RCC 7860 (cell line): ENCODE data around the gene CNOT1.
"Not testable (repeated sequence)": the region's sequence is repeated elsewhere in the genome, so short reads cannot be mapped to it uniquely, and the experiment has no call there.

Experiments
- DNase-seq: peaks from one replicate; pipeline ENCODE4 v3.0.0-alpha.2; 2015; ENCODE audit warnings: low spot score
- FAIRE-seq: peaks from 2 replicates; lab custom pipeline; 2012; peaks lifted over from hg19 to GRCh38; lab: Jason Lieb, UNC

Gene CNOT1

GRCh38 chr16:58503863-58504688 is 125.5 kb downstream of the CNOT1 start:
- FAIRE-seq (no peak), DNase-seq (no peak)

GRCh38 chr16:58503166-58503862 is 126.3 kb downstream of the CNOT1 start:
- DNase-seq = no peak
- no peak for FAIRE-seq

DNA sequence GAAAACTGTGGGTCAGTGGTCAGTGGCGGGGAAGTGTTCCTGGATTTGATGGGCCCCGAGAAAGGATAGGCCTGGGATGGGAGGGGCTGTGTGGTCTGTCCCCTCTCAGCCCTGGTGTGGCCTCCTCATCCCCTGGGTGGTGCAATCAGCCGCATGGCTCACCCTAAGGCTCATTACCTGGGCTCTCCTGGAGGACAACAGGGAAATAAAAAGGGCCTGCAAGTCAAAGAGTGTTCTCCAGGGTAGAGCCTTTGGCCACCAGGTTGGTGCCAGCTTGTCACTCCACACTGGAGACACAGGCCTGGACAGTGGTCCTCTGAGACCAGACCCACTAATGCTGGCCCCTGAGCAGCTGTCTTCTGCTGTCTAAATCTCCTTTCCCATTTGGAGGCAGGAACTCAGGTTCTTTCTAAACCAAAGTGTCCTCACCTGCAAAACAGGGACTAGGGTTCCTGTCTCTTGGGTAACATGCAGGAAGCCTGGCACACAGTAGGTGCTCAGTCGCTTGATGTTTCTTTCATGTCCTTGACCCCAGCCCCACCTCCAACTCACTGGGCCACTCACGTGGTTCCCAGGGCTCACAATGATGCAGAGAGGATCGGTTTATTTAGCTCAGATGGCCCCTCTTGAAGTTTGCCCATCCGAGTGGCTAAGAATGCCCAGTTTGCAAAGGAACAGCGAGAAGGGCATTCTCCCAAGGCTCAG is 127.3 kb downstream of the CNOT1 start:
- FAIRE-seq (no peak), DNase-seq (no peak)

GRCh38 chr16:58501242-58502131 is 128.1 kb downstream of the CNOT1 start:
- FAIRE-seq (no peak), DNase-seq (no peak)

GRCh38 chr16:58500430-58501241 is 129.0 kb downstream of the CNOT1 start:
- no peak for DNase-seq

DNA sequence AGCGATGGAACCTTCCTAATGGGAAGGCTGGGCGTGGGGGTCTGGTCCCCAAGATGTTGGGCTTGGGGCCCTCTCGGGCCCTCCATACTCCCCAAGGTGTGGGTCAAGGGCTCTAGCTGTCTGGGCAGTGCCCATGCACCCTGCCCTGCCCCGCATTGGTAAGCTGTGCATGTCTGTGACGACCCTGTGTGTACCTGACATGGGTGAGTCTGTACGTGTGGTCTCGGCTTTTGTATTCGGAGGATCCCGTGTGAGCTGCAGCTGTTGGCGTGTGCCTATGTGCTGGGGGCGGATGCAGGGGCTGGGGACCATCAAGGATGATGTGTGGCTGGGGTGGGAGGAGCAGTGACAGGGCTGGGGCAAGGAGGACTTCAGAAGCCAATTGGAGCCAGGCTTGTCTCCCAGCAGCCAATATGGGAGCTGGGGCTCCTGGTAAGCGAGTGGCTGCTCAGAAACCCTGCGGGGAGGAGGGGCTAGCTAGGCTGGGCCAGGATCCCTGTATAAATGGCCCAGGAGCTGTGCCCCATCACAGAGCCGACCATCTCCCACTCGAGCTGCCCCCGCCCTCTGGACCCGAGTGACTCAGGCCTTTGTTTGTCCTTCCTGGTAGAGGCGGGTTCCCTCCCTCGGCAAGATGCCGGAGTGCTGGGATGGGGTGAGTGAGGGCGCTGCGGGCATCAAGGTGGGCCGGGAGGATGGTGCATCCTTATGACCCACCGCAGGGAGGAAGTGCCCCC is 129.8 kb downstream of the CNOT1 start, which contains the start of gene NDRG4:
NDRG4 (plus strand) TSS at position 529 of the 737 bp plus-strand sequence; CDS start at position 635, 106 bp downstream.
- no peak for FAIRE-seq

More at GRCh38 chr16:58500430-58501241, 129.0 kb downstream of the CNOT1 start:
- FAIRE-seq = no peak

DNA sequence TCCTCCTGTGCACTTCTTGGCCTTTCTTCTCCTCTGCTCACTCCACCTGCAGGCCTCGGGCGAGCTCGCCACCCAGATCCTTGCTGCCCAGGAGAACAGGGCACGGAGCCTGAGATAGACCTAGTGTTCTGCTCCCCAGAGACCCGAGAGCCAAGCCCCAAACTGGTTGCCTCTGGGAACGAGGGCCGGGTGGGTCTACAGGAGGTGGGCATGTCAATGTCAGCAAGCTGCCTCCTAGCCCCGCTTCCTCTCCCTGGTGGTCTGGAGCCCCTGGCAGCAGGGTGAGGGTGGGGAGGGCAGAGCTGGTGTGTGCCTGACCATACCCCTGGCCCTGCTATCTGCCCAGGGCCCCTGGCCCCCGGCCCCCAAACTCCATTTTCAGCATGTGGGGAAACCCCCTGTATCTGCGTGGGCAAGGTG is 130.5 kb downstream of the CNOT1 start:
- no peak for DNase-seq
- FAIRE-seq = no peak

More for the DNA sequence above, 129.8 kb downstream of the CNOT1 start, which contains the start of gene NDRG4:
- peak; percentile 60 for DNase-seq

GRCh38 chr16:58498341-58499091 is 131.1 kb downstream of the CNOT1 start:
- no peak for DNase-seq
- FAIRE-seq = no peak

- DNase-seq (no peak), FAIRE-seq (no peak)
Measured at GRCh38 chr16:58497935-58498334, 131.7 kb downstream of the CNOT1 start.

GRCh38 chr16:58497468-58497867 is 132.2 kb downstream of the CNOT1 start:
- FAIRE-seq (no peak), DNase-seq (no peak)

DNA sequence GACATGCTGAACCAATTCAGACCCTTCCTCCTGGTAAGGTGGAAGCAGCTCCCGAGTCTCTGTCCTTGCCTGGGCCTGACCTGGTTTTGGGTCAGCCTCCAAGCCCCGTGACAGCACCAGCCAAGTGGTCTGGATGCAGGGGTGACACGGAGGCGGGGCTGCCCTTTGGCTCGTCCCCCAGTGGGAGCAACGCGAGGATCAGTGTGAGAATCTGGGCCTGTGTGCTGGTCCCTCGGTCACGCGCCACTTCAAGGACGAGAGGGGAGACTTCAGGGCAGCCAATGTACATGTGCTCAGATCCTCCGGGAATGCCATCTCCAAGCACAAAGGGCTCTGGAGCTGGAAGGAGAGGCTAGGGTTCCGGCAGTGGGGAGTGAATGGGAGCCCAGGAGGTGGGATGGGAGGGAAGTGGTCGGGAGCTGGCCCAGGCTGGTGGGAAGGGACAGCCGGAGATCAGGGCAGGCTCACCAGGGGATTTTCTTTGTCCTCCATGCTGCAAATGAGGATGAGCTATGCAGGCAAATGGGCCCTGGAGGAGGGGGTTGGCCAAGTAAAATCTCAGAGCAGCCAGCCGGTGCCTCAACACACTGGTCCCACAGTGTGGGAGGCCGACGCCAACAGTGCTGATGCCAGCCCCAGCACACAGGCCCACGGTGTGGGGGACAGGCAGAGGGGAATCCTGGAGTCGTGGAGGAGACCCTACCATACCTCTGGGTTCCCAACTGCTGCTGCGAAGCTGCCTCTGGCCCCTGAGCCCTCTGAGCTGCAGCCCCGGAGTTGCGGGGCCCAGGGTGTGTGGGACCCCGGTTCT is 133.9 kb downstream of the CNOT1 start:
- DNase-seq (no peak), FAIRE-seq (no peak)

GRCh38 chr16:58494981-58495520 is 134.6 kb downstream of the CNOT1 start:
- DNase-seq (peak; percentile 94), FAIRE-seq (peak; percentile 27)

- no peak for FAIRE-seq
- DNase-seq = no peak
Measured at GRCh38 chr16:58493756-58494431, 135.7 kb downstream of the CNOT1 start.

GRCh38 chr16:58492735-58493134 is 136.9 kb downstream of the CNOT1 start:
- no peak for DNase-seq
- no peak for FAIRE-seq

GRCh38 chr16:58492066-58492465 is 137.6 kb downstream of the CNOT1 start:
- FAIRE-seq (no peak), DNase-seq (no peak)

DNA sequence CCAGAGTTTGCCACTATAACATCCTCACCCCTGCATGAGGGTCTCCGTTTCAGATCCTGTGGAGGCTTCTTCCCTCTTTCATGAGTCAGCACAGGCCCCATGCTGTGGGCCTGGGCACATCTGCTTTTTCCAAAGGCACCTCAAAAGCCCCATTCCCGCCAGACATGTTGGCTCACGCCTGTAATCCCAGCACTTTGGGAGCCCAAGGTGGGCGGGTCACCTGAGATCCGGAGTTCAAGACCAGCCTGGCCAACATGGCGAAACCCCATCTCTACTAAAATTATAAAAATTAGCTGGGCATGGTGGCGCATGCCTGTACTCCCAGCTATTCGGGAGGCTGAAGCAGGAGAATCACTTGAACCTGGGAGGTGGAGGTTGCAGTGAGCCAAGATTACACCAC is 139.1 kb downstream of the CNOT1 start:
- FAIRE-seq, DNase-seq: not testable (repeated sequence)
